NT2/D1 (cell line): Measurements from ENCODE around the gene ATR.

ENCODE experiments used
- DNase-seq: peaks from one replicate; pipeline ENCODE4 v3.0.0-alpha.2; 2011; ENCODE audit warnings: low read depth, low spot score
- H3K27me3 ChIP-seq: 2 replicates; pipeline ENCODE4 v1.6.0; 2011; ENCODE audit warnings: mild to moderate bottlenecking; ENCODE audit not compliant: insufficient read length, insufficient read depth
- H3K36me3 ChIP-seq: 2 replicates; pipeline ENCODE4 v1.6.1; 2011; ENCODE audit warnings: mild to moderate bottlenecking, low read length, mixed read lengths; ENCODE audit not compliant: insufficient read depth, insufficient read length
- H3K4me1 ChIP-seq: 2 replicates; pipeline ENCODE4 v1.5.1; 2011; ENCODE audit not compliant: insufficient read depth, insufficient read length
- H3K4me3 ChIP-seq: 2 replicates; pipeline ENCODE4 v1.5.1; 2011; ENCODE audit warnings: low read depth; ENCODE audit not compliant: insufficient read length
- H3K9ac ChIP-seq: 2 replicates; pipeline ENCODE4 v1.6.0; 2011; ENCODE audit warnings: low read depth; ENCODE audit not compliant: insufficient read length
- H3K9me3 ChIP-seq: 2 replicates; pipeline ENCODE4 v1.5.1; 2011; ENCODE audit warnings: mild to moderate bottlenecking, low read length; ENCODE audit not compliant: insufficient read depth
- SUZ12 ChIP-seq: IDR thresholded peaks from 2 replicates; pipeline ENCODE4 v1.6.1; 2011; ENCODE audit not compliant: insufficient read length, insufficient read depth; ENCODE audit errors: extremely low read depth
- YY1 ChIP-seq: IDR thresholded peaks from 2 replicates; pipeline ENCODE4 v1.6.1; 2011; ENCODE audit not compliant: insufficient read length, insufficient read depth
- ZNF274 ChIP-seq: IDR thresholded peaks from 2 replicates; pipeline ENCODE4 v1.6.1; 2011; ENCODE audit warnings: mild to moderate bottlenecking, low read depth, low read length

The ATR gene

DNA sequence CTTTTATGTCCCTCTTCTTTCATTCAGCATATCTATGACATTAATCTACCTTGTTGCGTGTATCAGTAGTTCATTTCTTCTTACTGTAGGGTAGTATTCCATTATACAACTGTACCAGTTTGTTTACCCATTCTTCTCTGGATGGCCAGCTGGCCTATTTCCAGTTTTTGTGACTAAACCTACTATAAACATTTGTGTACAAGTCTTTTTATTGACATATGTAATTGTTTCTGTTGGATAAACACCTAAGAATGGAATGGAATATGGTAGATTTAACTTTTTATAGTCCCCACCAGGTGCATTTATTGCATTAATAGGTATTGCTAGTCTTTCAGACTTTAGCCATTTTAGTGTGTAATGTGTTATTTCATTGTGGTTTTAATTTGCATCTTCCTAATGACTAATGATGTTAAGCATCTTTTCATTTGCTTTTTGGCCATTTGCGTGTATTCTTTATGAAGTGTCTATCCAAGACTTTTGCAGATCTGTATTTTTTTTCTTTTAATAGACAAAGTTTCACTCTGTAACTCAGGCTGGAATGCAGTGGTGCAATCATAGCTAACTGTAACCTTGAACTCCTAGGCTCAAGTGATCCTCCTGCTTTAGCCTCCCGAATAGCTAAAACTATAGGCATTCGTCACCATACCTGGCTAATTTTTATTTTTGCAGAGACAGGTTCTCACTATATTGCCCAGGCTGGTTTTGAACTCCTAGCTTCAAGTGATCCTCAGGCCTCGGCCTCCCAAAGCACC lies 88.8 kb downstream of the ATR start:
- H3K36me3 ChIP-seq, result peaks cover 39% of the 10 kb centered on the region
- H3K4me3 ChIP-seq, result no peak overlapping the region
- H3K9me3 ChIP-seq, result no peaks in the 10 kb centered on the region
- H3K27me3 ChIP-seq, result no peaks in the 10 kb centered on the region
- H3K4me1 ChIP-seq, result no peaks in the 10 kb centered on the region
- no peak for DNase-seq
- H3K9ac ChIP-seq, result no peak overlapping the region
- TF ChIP-seq ZNF274, result no peak
- no peak for TF ChIP-seq YY1
- no peak for TF ChIP-seq SUZ12

DNA sequence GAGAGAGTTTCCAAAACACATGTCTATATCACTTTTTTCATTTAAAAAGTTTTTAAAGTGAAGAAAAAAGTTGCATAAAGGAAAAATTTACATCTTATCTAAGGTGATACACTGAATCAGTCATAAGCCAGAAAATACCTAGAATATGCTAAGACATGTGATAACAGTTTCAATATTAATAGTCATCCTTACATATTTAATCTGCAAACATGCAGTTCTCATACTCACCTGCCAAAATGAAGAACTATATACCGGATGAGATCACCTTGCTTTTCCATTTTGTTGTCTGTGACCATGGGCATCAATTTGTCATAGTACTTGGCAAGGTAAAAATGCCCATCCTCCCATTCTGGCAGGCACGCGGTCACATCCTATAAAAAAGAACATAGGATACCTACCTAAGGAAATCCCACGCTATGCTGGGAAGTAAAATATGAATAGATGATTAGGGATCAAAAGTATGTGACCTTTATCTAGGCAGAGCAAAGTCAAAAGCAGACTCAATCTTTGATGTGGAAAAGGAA lies 93.6 kb downstream of the ATR start:
- no peaks in the 10 kb centered on the region for H3K27me3 ChIP-seq
- no peak overlapping the region for H3K4me3 ChIP-seq
- H3K9ac ChIP-seq, result no peak overlapping the region
- no peaks in the 10 kb centered on the region for H3K4me1 ChIP-seq
- DNase-seq, result no peak
- TF ChIP-seq SUZ12, result no peak
- no peak for TF ChIP-seq ZNF274
- TF ChIP-seq YY1, result no peak
- peaks cover 46% of the 10 kb centered on the region for H3K36me3 ChIP-seq
- peaks cover 25% of the 10 kb centered on the region for H3K9me3 ChIP-seq

DNA sequence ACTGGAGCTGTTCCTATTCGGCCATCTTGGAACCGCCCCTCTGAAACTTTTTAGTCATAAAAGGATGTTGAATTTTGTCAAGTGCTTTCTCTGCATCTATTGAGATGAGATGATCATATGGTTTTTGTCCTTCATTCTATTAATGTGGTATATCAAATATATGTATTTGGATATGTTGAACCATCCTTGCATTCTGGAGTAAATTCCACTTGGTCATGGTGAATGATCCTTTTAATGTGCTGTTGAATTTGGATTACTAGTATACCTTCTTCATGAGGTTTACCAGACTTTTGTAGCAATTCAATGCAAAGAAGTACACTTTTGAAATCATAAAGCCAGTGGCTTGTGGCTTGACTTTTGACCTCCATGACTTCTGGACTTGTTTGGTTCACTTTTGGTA lies 97.3 kb downstream of the ATR start:
- TF ChIP-seq SUZ12, result no peak
- TF ChIP-seq ZNF274, result no peak
- no peak for TF ChIP-seq YY1
- H3K9me3 ChIP-seq, result peaks cover 25% of the 10 kb centered on the region
- H3K4me1 ChIP-seq, result no peaks in the 10 kb centered on the region
- no peak for DNase-seq
- no peak overlapping the region for H3K9ac ChIP-seq
- H3K36me3 ChIP-seq, result peaks cover 36% of the 10 kb centered on the region
- no peak overlapping the region for H3K4me3 ChIP-seq
- H3K27me3 ChIP-seq, result no peaks in the 10 kb centered on the region

DNA sequence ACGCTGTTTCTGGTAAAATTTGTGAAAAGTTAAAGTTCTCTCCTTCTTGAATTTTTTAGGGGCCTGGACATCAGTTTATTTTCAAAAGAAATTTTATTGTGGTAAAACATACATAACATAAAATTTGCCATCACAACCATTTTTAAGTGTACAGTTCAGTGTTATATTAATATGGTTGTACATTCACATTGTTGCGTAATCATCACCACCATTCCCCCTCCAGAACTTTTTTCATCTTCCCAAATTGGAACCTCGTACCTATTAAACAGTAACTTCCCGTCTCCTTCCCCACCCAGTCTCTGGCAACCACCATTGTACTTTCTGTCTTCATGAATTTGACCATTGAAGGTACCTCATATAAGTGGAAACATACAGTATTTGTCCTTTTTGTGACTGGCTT lies 107.7 kb downstream of the ATR start:
- H3K9ac ChIP-seq, result no peak overlapping the region
- no peak for DNase-seq
- no peak overlapping the region for H3K4me3 ChIP-seq
- no peaks in the 10 kb centered on the region for H3K36me3 ChIP-seq
- H3K9me3 ChIP-seq, result no peaks in the 10 kb centered on the region
- TF ChIP-seq SUZ12 (no peak), ZNF274 (no peak), YY1 (no peak)
- no peaks in the 10 kb centered on the region for H3K4me1 ChIP-seq
- no peaks in the 10 kb centered on the region for H3K27me3 ChIP-seq

DNA sequence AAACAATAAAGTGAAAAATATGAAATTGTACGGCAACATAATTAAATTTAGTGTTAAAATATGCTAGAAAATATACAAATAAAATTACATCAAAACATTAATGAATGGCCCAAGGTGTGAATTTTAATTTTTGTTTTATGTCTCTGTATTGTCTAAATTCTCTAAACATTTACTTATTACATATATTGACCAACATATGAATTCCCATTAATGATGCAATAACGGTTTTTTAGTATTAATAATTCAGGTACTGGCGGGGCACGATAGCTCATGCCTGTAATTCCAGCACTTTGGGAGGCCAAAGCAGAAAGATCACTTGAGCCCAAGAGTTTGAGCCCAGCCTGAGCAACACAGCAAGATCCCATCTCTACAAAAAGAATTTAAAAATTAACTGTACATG lies 110.1 kb downstream of the ATR start:
- DNase-seq, result no peak
- Histone ChIP-seq H3K4me3 (no peak overlapping the region), H3K36me3 (no peaks in the 10 kb centered on the region), H3K9me3 (no peaks in the 10 kb centered on the region), H3K9ac (no peak overlapping the region), H3K4me1 (no peaks in the 10 kb centered on the region), H3K27me3 (no peaks in the 10 kb centered on the region)
- TF ChIP-seq ZNF274 (no peak), YY1 (no peak), SUZ12 (no peak)

DNA sequence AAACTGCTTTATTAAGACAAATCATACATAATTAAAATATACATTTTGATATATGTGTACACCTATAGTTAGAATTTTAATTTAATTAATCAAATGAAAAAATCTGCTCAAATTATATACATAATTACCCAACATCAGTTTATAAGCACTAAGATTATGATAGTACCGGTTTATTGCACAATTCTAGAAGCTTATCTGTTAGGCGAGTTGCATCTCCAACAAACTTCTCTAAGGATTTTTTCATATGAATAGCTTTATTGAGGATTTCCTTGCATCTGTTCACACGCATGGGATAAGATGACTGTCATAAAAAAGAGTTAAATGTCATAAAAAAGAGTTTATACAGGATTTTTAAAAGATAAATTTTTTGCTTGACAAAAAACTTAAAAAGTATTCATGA lies 110.8 kb downstream of the ATR start:
- Histone ChIP-seq H3K4me3 (no peak overlapping the region), H3K9me3 (no peaks in the 10 kb centered on the region), H3K36me3 (no peaks in the 10 kb centered on the region), H3K27me3 (no peaks in the 10 kb centered on the region), H3K4me1 (no peaks in the 10 kb centered on the region), H3K9ac (no peak overlapping the region)
- TF ChIP-seq YY1 (no peak), SUZ12 (no peak), ZNF274 (no peak)
- DNase-seq, result no peak

DNA sequence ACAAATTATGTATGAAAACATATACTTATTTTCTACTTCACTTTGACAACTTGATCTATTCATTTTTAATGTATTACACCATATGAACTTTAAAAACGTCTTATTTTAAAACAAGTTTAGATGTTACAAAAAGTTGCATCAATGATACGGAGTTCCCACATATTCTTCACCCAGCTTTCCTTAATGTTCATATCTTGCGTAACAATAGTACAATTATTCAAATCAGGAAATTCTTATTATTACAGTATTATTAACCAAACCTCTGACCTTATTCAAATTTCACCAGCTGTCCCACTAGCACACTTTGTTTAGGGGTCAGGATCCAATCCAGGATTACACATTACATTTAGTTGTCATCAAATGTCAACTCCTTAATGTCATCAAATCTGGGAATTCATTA lies 117.8 kb downstream of the ATR start:
- Histone ChIP-seq H3K4me1 (no peaks in the 10 kb centered on the region), H3K4me3 (no peak overlapping the region), H3K9ac (no peak overlapping the region), H3K36me3 (peaks cover 8% of the 10 kb centered on the region), H3K9me3 (no peaks in the 10 kb centered on the region), H3K27me3 (no peaks in the 10 kb centered on the region)
- no peak for DNase-seq
- no peak for TF ChIP-seq SUZ12

DNA sequence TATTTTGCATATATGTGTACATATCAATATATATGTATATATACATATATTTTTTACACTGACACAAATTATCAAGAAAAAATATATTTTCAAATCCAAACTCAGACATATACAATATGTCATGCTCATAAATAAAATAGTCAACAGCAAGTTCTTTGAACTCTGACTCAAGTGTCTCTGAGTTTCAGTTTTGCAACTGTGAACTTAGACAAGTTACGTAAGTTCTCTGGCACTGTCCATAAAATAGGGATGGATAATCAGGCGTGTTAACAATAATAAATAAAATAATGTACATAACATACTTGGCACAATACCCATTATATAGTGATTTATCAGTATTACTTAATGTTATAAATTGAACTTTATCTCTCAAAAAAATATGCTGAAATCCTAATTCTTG lies 118.6 kb downstream of the ATR start:
- no peaks in the 10 kb centered on the region for H3K27me3 ChIP-seq
- H3K9me3 ChIP-seq, result no peaks in the 10 kb centered on the region
- TF ChIP-seq ZNF274, result no peak
- TF ChIP-seq YY1, result no peak
- TF ChIP-seq SUZ12, result no peak
- H3K36me3 ChIP-seq, result peaks cover 8% of the 10 kb centered on the region
- H3K4me1 ChIP-seq, result no peaks in the 10 kb centered on the region
- no peak overlapping the region for H3K9ac ChIP-seq
- DNase-seq, result no peak
- no peak overlapping the region for H3K4me3 ChIP-seq
